Measurements from ENCODE around the gene GTSF1L.

GTSF1L gene

DNA sequence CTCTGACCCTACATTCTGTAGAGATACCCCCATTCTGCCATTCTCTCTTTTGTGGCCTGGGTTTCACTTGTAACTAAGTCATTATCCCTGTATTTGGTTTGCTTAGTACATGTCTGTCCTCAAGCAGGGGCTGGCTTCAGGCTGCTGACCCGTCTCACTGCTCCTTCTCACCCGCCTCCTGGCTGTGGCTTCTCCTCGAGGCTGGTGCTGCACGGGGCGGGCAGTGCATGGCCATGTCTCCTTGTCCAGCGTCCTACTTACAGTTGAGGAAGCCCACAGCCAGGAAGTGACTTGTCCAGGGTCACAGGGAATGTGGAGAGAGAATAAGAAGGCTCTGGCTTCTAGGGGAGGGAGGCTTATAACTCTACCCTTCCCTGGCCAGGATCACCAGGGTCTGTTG is 11.3 kb downstream of the GTSF1L start:
- no peak for DNase-seq

DNA sequence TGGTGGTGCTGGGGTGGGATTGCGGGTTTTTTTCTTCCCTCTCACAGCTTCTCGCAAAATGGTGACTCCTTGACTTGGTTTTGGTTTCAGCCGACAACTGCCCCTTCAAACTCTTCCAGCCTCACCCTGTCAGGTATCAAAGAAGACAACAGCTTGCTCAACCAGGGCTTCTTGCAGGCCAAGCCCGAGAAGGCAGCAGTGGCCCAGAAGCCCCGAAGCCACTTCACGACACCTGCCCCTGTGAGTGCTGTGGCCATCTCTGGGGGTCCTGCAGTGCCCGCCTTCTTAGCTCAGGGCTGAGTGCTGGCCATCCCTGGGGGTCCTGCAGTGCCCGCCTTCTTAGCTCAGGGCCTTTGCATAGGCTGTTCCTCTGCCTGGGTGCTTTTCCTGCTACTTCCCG is 11.8 kb downstream of the GTSF1L start:
- no peak for DNase-seq

DNA sequence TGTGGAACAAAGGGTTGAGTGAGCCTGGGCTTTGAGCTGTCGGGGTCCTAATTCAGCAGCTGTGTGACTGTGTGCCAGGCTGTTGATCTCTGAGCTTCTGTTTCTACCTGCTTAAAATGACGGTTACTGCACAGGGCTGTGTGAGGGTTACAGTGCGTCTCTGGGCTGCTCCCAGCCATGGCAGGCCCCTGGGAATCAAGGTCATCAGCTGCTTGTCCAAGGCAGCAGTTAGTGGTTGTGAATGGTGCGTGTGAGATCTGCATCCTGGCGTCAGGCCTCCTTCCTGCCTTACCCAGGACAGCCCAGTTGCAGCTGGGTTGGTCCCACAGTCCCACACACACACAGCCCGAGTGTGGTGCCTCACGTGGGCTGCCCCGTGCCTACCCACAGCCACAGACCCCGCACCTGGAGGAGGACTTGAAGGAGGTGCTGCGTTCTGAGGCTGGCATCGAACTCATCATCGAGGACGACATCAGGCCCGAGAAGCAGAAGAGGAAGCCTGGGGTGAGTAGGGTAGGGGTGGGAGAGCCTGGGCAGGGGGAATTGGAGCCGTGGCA is 15.6 kb downstream of the GTSF1L start:
- DNase-seq, result no peak

DNA sequence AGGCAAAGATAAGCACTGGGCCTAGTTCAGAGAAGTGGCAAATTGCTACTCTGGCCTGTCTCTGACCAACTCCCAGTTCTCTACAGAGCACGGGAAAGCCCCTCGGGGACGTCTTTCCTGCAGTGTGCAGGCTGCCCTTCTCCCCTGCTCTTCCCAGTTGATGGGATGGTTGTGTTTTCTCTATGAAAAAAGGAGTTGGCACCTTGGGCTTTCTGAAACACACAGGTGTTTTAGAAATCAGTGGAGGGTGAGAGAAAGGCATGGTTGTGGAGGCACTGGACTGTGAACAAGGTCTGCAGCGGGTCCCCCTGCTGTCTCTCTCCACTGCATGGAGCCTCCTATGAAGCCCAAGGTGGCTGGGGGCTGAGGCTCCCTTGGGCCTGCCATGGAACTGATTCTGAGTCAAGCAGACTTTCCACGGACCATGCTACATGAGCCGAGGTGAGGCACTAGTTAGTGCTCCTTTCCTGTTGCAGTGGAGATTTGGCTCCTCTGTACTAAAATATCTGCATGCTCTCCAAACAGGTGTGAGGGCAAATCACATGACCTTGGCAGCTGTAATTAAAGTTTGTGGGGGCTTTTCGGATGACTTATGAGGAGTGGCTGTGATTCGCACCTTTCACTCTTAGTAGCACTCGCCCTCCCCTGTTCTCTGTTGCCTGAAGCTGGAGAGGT is 16.3 kb downstream of the GTSF1L start:
- DNase-seq, result no peak

DNA sequence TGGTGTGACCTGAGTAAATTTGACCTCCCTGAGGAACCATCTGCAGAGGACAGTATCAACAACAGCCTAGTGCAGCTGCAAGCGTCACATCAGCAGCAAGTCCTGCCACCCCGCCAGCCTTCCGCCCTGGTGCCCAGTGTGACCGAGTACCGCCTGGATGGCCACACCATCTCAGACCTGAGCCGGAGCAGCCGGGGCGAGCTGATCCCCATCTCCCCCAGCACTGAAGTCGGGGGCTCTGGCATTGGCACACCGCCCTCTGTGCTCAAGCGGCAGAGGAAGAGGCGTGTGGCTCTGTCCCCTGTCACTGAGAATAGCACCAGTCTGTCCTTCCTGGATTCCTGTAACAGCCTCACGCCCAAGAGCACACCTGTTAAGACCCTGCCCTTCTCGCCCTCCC is 24.3 kb downstream of the GTSF1L start:
- no peak for DNase-seq

DNA sequence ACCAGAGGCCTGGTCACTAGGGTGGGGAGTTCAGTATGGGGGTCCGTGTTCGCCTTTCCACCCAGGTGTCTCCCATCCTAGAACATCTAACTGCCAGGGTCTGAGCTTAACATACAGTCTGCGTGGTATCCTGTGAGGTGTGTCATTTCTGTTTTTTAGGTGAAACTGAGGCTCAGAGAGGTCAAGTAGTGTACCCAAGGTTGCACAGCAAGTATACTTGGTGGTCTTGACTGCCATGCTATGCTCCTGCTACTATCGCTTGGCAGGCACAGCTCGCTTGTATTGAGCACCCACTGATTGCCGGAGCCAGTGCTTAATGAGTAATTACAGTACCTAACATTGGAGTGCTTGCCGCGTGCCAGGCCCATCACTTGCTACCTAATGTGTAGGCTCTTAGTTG is 26.2 kb downstream of the GTSF1L start:
- DNase-seq, result no peak

DNA sequence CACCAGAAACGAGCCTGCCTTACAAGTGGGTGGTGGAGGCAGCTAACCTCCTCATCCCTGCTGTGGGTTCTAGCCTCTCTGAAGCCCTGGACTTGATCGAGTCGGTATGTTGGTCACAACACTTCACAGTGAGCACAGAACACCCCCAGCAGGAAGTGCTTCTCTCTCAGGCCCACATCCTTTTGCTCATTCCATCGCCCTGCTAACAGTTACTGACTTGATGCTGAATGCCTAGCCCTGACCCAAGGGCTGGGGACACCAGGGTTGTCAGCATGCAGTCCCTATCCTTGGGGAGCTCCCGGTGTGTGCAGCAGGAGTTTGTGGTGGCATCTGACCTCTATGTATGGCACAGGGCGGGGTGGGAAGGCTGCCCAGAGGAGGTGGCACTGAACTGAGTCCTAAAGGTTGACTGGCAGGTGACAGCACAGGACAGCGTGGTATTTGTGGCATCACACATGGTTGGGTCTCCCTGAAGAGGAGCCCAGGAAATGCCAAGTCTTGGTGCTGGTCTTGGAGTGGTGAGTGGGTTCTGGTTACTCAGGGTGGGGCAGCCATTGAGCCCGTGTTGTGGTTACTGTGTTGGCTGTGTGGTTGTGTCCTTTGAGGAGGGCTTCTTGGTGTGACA is 26.7 kb downstream of the GTSF1L start:
- DNase-seq, result no peak

DNA sequence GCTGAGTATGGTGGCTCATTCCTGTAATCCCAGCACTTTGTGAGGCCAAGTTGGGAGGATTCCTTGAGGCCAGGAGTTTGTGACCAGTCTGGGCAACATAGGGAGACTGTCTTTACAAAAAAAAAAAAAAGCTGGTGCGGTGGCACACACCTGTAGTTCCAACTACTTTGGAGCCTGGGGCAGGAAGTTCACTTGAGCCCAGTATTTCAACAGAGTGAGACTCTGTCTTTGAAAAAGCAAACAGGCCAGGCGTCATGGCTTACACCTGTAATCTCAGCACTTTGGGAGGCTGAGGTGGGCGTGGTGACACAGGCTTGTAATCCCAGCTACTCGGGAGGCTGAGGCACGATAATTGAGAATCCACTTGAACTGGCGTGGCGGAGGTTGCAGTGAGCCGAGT is 31.2 kb downstream of the GTSF1L start:
- DNase-seq, result no peak

DNA sequence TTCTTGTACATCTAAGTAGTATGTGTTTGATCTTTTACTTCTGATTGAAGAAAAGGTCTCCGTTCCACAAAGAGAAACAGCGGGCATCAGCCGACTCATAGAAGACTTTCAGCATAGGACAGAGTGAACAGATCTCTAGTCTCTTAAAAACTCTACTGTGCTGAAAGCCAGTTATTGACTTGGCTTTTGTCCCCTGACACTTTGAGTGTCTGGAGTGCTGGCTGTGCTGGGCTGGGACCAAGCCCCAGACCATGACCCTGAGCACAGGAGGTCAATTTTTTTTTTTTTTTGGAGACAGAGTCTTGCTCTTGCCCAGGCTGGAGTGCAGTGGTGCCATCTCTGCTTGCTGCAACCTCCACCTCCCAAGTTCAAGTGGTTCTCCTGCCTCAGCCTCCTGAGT is 32.0 kb downstream of the GTSF1L start:
- DNase-seq, result no peak

DNA sequence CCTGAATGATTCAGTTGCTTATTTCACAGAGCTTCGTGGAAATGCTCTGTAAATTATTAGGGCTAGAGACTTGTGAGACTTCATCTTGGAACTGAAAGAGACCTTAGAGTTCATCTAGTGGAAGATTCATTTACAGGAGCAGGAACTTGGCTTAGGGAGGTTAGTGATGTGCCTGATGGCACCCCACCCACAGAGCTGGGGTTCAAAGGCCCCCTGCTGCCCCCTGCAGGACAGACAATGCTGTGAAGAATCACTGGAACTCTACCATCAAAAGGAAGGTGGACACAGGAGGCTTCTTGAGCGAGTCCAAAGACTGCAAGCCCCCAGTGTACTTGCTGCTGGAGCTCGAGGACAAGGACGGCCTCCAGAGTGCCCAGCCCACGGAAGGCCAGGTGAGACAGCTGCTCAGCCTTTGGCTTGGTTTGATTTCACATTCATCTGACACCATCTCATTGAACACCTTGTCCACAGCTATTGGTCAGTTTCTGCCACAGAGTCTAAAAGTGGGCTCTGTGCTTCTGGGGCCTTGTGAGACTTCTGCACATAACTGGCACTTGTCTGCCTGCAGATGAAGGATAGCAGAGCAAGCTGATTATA is 34.8 kb downstream of the GTSF1L start:
- peak; percentile 24 to 68 (median 30) for DNase-seq

DNA sequence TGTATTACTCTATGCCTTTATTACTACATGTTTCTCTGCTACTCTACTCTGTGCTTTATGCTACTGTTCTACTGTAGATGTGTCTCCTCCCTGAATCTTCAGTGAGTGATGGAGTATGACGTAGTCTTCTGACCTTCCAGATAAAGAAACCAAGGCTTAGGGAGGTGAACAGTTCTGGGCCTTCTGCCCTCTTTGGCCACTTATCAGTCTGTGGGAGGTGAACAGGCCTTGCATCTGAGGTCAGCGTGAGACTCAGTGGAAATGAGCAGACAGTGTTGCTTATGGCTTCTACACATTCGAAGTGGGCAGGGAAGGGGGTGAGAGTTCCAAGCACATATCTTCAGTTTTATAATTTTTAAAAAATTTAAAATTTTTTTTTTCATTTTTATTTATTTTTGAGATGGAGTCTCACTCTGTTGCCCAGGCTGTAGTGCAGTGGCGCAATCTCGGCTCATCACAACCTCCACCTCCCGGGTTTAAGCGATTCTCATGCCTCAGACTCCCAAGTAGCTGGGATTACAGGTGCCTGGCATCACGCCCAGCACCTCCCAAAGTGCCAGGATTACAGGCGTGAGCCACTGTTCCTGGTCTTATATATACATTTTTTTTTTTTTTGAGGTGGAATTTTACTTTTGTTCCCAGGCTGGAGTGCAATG is 35.7 kb downstream of the GTSF1L start:
- no peak for DNase-seq

DNA sequence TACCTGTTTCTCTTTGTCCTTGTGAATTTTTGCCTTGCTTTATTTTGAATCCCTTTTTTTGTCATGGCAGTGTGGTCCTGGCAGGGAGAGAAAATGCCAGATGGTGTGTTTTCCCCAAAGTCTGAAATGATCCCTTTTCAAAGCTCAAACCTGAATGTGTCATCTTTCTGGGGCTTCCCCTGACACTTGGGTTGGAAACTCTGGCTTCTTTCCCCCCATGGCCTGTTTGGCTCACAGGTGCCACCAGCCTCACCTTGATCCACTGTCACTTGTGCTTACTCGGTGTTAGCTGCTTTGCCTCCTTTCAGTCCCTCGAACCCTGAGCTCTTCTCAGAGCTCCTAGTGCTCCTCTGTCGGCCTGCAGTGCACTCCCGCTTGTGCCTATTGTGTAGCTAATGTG is 37.6 kb downstream of the GTSF1L start:
- DNase-seq, result no peak

DNA sequence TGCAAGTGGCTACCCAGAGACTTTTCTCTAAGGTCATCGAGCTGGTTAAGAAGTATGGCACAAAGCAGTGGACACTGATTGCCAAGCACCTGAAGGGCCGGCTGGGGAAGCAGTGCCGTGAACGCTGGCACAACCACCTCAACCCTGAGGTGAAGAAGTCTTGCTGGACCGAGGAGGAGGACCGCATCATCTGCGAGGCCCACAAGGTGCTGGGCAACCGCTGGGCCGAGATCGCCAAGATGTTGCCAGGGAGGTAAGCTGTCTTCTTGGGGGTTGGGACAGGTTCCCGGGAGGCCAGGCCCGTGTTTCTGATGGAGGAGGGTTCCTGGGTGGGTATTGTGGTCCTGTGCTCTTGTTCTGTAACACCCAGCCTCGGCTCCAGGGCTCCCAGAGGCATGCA is 40.0 kb downstream of the GTSF1L start:
- no peak for DNase-seq

DNA sequence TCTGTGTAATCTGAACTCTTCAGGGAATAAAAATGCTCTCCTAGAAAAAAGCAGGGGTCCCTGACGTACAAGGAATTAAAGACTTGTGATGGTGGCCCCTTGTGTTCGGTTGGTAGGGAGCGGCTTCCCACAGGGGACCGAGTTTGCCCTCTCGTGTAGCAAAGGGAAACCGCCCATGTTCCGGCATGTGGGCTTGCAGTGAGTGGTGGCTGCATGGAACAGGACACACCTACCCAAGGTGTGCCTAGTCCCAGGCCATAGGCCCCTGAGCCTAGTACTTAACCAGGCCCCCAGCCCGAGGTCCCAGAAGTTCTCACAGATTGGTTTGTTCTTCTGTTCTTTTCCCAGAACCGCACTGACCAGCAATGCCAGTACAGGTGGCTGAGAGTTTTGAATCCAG is 44.4 kb downstream of the GTSF1L start:
- no peak for DNase-seq

DNA sequence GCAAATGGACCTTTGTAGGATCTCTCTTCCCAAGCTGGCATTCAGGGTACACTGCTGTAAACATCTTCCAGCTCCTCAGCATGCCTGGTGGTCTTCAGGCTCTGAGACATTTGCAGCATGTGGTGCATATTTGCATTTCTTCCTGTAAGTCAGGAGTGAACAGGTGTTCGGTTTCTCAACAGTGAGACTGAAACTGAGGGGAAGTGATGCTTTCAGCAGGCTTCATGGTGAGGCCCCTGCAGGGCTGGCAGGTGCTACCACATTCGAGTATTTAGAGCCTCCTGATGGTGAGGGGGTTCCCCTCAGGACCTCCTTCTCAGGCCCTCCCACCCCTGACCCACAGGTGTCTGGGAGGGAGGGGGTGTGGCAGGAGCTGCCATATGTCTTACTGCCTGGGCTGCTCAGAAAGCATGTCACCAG is 44.8 kb downstream of the GTSF1L start:
- DNase-seq, result peak; percentile 59 to 87 (median 62)

DNA sequence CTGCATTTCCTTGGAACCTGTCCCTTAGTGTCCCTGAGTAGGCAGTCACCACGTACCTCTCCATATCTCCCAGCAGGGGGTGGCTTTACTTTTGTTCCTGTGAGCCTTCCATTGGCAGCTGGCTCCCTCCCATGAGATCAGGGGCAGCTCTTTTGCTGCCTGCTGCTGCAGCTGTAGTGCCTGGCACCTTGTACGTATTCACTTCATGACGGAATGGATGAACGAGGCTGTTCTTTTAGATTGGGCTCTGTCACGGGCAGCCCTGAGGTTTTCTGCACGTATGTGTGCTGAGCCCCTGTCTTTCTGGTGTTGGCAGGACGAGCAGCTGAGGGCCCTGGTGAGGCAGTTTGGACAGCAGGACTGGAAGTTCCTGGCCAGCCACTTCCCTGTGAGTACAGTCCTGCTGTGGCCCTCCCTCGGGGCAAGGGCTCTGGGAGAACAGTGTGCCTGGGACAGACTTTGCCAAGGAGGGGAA is 45.3 kb downstream of the GTSF1L start:
- DNase-seq, result peak; percentile 77 to 92 (median 80)

DNA sequence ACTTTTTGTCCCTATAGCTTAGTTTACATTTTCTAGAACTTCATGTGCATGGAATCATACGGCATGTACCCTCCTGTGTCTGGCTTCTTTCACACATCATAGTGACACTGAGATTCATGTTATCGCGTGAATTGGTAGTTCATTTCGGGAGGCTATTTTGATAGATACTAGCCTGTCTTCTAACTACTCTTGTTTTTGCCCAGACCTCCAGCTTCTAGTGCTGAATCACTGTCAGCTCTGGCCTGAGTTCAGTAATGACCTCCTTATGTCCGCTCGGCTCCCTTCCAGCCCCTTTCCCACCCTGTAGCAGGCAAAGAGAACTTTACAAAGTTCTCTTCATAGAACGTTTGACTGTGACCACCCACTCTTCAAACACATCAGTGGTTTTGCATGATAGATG is 45.8 kb downstream of the GTSF1L start:
- no peak for DNase-seq

DNA sequence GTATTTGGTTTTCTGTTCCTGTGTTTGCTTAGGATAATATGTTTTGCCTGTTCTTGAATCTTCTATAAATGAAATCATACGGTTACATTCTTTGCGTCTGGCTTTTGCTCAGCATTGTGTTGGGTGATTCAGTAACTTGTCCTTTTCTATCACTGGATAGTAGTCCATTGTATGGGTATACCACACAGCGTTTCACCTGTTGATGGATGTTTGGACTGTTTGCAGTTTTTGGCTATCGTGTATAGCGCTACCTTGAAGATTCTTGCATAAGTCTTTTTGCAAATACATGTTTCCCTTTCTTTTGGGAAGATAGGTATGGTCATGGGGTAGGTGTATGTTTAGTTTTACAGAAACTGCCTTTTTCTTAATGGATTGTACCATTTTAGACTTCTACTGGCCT is 50.4 kb downstream of the GTSF1L start:
- no peak for DNase-seq

Measured in NCI-H1417 (cell line).